Progenitor cell of endocrine pancreas (in vitro differentiated cells): Measurements from ENCODE around the gene NOD2. TPM values are rescaled to one million over a fixed set of nuclear protein-coding genes. Genes with fewer than 3 reads are reported as not detected.

Source experiments
- DNase-seq: peaks from one replicate; pipeline ENCODE4 v3.0.0; 2021; ENCODE audit warnings: low spot score; ENCODE audit not compliant: unreplicated experiment
- H3K27ac Mint-ChIP-seq: 2 replicates; pipeline ENCODE4 v1.8.0; 2021; ENCODE audit warnings: mild to moderate bottlenecking, moderate library complexity, mixed read lengths
- H3K27me3 Mint-ChIP-seq: 2 replicates; pipeline ENCODE4 v1.8.0; 2021; ENCODE audit warnings: mixed read lengths
- H3K36me3 Mint-ChIP-seq: 2 replicates; pipeline ENCODE4 v1.8.0; 2022; ENCODE audit warnings: mixed read lengths; ENCODE audit not compliant: insufficient read depth
- H3K4me1 Mint-ChIP-seq: 2 replicates; pipeline ENCODE4 v1.8.0; 2021; ENCODE audit warnings: low read depth, mixed read lengths
- H3K4me3 Mint-ChIP-seq: 2 replicates; pipeline ENCODE4 v1.8.0; 2021; ENCODE audit warnings: low read depth, mild to moderate bottlenecking, moderate library complexity, mixed read lengths
- H3K9me3 Mint-ChIP-seq: 2 replicates; pipeline ENCODE4 v1.8.0; 2021; ENCODE audit warnings: low read depth, mixed read lengths
- CTCF ChIP-seq: fragments of 200-600 bp; sonication (generic); IDR thresholded peaks from one replicate; pipeline ENCODE4 v1.5.0; 2021; ENCODE audit warnings: antibody characterized with exemption, mild to moderate bottlenecking; ENCODE audit not compliant: unreplicated experiment
- total RNA-seq: library from RNA; stranded (reverse); gene quantifications from 2 replicates; pipeline ENCODE4 v1.2.1, GENCODE V29; 2021

The NOD2 gene
- total RNA-seq, 1 donor from 2014 or later = not detected

GRCh38 chr16:50651835-50652438 lies 41.5 kb upstream of the NOD2 start:
- no peaks in the 10 kb centered on the region for H3K36me3 Mint-ChIP-seq
- H3K4me1 Mint-ChIP-seq = peaks cover 4% of the 10 kb centered on the region
- peaks cover 7% of the 10 kb centered on the region for H3K27me3 Mint-ChIP-seq
- no peak for TF ChIP-seq CTCF
- H3K27ac Mint-ChIP-seq = no peak overlapping the region
- H3K9me3 Mint-ChIP-seq = peaks cover 3% of the 10 kb centered on the region
- no peak overlapping the region for H3K4me3 Mint-ChIP-seq
- no peak for DNase-seq

- H3K4me3 Mint-ChIP-seq = no peak overlapping the region
- peaks cover 3% of the 10 kb centered on the region for H3K9me3 Mint-ChIP-seq
- no peak for TF ChIP-seq CTCF
- no peak overlapping the region for H3K27ac Mint-ChIP-seq
- H3K36me3 Mint-ChIP-seq = no peaks in the 10 kb centered on the region
- no peak for DNase-seq
- peaks cover 4% of the 10 kb centered on the region for H3K4me1 Mint-ChIP-seq
- H3K27me3 Mint-ChIP-seq = peaks cover 7% of the 10 kb centered on the region
Observed at GRCh38 chr16:50652836-50653425, 40.5 kb upstream of the NOD2 start.

GRCh38 chr16:50653633-50654519 lies 39.5 kb upstream of the NOD2 start:
- peaks cover 5% of the 10 kb centered on the region for H3K27me3 Mint-ChIP-seq
- no peak overlapping the region for H3K4me3 Mint-ChIP-seq
- peak; percentile 16 for TF ChIP-seq CTCF
- H3K4me1 Mint-ChIP-seq = peaks cover 4% of the 10 kb centered on the region
- peak; percentile 32 for DNase-seq
- peak overlapping the region; percentile 75 for H3K27ac Mint-ChIP-seq
- peaks cover 3% of the 10 kb centered on the region for H3K9me3 Mint-ChIP-seq
- H3K36me3 Mint-ChIP-seq = no peaks in the 10 kb centered on the region

- DNase-seq = no peak
- no peak for TF ChIP-seq CTCF
- Mint-ChIP-seq H3K27me3 (peaks cover 5% of the 10 kb centered on the region), H3K4me3 (no peak overlapping the region), H3K36me3 (no peaks in the 10 kb centered on the region), H3K9me3 (peaks cover 3% of the 10 kb centered on the region), H3K4me1 (peaks cover 4% of the 10 kb centered on the region), H3K27ac (no peak overlapping the region)
Observed at GRCh38 chr16:50655558-50656055, 37.8 kb upstream of the NOD2 start.

GRCh38 chr16:50657241-50657640 lies 36.2 kb upstream of the NOD2 start:
- DNase-seq = no peak
- no peak overlapping the region for H3K27ac Mint-ChIP-seq
- H3K36me3 Mint-ChIP-seq = no peaks in the 10 kb centered on the region
- TF ChIP-seq CTCF = no peak
- peaks cover 4% of the 10 kb centered on the region for H3K4me1 Mint-ChIP-seq
- peaks cover 5% of the 10 kb centered on the region for H3K27me3 Mint-ChIP-seq
- no peaks in the 10 kb centered on the region for H3K9me3 Mint-ChIP-seq
- no peak overlapping the region for H3K4me3 Mint-ChIP-seq
